HepG2 (cell line): ENCODE results near the gene PMEL. TPM values are rescaled to one million over a fixed set of nuclear protein-coding genes. Genes with fewer than 3 reads are reported as not detected.

Experiments
- GTF2F1 ChIP-seq: fragments of 150-350 bp; IDR thresholded peaks from 2 replicates; pipeline ENCODE4 v1.6.1; 2014; ENCODE audit warnings: low read length
- HCFC1 ChIP-seq: fragments of 150-350 bp; IDR thresholded peaks from 2 replicates; pipeline ENCODE4 v1.6.1; 2014; ENCODE audit warnings: low read depth, low read length
- ISX ChIP-seq: sonication (generic); formaldehyde crosslinking; conservative IDR thresholded peaks from 2 replicates; pipeline ENCODE4 v1.5.0; 2020; ENCODE audit warnings: missing genetic modification reagents
- NR2C2 ChIP-seq: sonication (generic); formaldehyde crosslinking; IDR thresholded peaks from 2 replicates; pipeline ENCODE4 v1.4.0; 2020; ENCODE audit warnings: missing genetic modification reagents, mild to moderate bottlenecking, moderate library complexity, borderline replicate concordance
- PAX8 ChIP-seq: sonication (generic); formaldehyde crosslinking; IDR thresholded peaks from 2 replicates; pipeline ENCODE4 v1.8.0; 2022; ENCODE audit warnings: mild to moderate bottlenecking, missing genetic modification reagents, borderline replicate concordance
- POLR2AphosphoS5 ChIP-seq: IDR thresholded peaks from 2 replicates; pipeline ENCODE4 v1.6.1; 2012; ENCODE audit warnings: low read depth, low read length
- RFXAP ChIP-seq: sonication (generic); formaldehyde crosslinking; IDR thresholded peaks from 2 replicates; pipeline ENCODE4 v1.4.0; 2020; ENCODE audit warnings: missing genetic modification reagents, borderline replicate concordance
- SOX6 ChIP-seq, 2 experiments: fragments of 450-650 bp in 1 of 2; sonication (generic) in 1 of 2; formaldehyde crosslinking in 1 of 2; IDR thresholded peaks; 2 replicates each; pipeline versions ENCODE4 v1.4.0 to v1.6.1; 2017 to 2020; ENCODE audit warnings: antibody characterized with exemption in 1 of 2, mild to moderate bottlenecking in 1 of 2, missing genetic modification reagents in 1 of 2
- ZFAT ChIP-seq: sonication (generic); formaldehyde crosslinking; conservative IDR thresholded peaks from 2 replicates; pipeline ENCODE4 v1.8.1; 2023; ENCODE audit warnings: missing genetic modification reagents, inconsistent platforms
- ZNF703 ChIP-seq: sonication (generic); formaldehyde crosslinking; IDR thresholded peaks from 2 replicates; pipeline ENCODE4 v1.5.1; 2020; ENCODE audit warnings: missing genetic modification reagents, mild to moderate bottlenecking, moderate library complexity, borderline replicate concordance
- ZNF749 ChIP-seq: sonication (generic); formaldehyde crosslinking; IDR thresholded peaks from 2 replicates; pipeline ENCODE4 v1.8.0; 2022; ENCODE audit warnings: mild to moderate bottlenecking, missing genetic modification reagents, moderate library complexity, borderline replicate concordance
- polyA plus RNA-seq, 8 experiments: library from polyadenylated mRNA; depleted of rRNA in 3 of 8; stranded (reverse) in 7 of 8; unstranded in 1 of 8; fragments of >200 nt; fragmentation: Illumina TruSeq in 4 of 8; extraction: Trizol in 4 of 8; gene quantifications; 2 replicates each; pipeline versions ENCODE4 v1.2.1 to v1.2.3, GENCODE V29; 2011 to 2016; ENCODE audit warnings: low read depth in 4 of 8, missing spikeins in 1 of 8, mixed read lengths in 1 of 8; ENCODE audit not compliant: insufficient read depth in 1 of 8
- total RNA-seq, 5 experiments: library from RNA; depleted of rRNA; stranded (reverse); fragments of >200 nt; fragmentation: Illumina TruSeq; extraction: Trizol; gene quantifications; 2 replicates each; pipeline ENCODE4 v1.2.3, GENCODE V29; 2016; ENCODE audit warnings: low read depth in 1 of 5
- TF ChIP-seq, protein P1 (sequence below): sonication (generic); formaldehyde crosslinking; IDR thresholded peaks from one replicate; pipeline ENCODE4 v1.5.1; 2020; ENCODE audit warnings: mild to moderate bottlenecking, missing genetic modification reagents; ENCODE audit errors: not compliant biosample characterization
- TF ChIP-seq, protein P2 (sequence below): IDR thresholded peaks from 2 replicates; pipeline ENCODE4 v1.6.1; 2016; ENCODE audit warnings: low read depth
- TF ChIP-seq, protein P3 (sequence below): sonication (generic); formaldehyde crosslinking; conservative IDR thresholded peaks from 2 replicates; pipeline ENCODE4 v1.4.0; 2020; ENCODE audit warnings: mild to moderate bottlenecking, missing genetic modification reagents, moderate library complexity

The PMEL gene
- total and polyA plus RNA-seq, 2 of the 13 experiments (the other 11 are each of a cell fraction or from before 2014, with no cell fraction given), result 0.49 to 3.3 TPM

DNA sequence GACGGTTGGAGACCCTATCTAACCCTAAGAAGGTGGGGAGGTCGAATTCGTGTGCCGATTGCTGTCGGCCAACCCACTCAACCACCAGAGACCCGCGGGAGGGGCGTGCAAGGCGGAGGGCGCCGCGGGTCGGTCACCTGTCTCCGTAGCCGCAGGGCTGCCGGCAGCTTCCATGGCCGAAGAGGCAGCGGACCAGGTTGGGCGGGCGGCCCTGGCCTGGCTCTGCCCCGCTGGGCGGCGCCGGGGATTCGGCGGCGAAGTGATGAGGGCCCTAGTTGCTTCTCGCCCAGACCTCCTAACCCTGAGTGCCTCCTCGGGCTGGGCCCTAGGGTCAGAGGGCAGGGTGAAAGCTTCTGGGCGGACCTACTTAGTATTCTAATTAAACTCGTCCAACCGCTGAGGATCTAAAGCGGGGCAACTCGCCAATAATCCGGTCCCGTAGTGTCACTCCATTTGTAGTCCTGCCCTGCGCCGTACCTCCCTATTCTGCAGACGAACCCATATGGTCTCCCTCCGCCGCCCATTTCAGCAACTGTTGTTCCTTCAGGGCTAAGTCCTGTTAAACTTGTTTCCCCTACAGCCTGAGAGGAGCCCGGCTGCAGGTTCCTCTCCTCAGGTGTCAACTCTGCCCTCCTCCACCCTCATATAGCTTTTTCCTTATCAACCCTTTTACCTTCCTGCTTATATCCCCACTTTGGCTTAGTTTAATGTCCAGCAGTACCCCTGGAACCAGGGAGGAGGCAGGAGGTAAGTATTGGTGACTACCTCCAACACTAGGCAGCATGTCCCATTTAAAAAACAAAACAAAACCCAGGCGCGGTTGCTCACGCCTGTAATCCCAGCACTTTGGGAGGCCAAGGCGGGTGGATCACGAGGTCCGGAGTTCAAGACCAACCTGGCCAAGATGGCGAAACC is 38.0 kb downstream of the PMEL start, which contains the start of gene PYM1 (continued):
- TF ChIP-seq, protein P1, sequence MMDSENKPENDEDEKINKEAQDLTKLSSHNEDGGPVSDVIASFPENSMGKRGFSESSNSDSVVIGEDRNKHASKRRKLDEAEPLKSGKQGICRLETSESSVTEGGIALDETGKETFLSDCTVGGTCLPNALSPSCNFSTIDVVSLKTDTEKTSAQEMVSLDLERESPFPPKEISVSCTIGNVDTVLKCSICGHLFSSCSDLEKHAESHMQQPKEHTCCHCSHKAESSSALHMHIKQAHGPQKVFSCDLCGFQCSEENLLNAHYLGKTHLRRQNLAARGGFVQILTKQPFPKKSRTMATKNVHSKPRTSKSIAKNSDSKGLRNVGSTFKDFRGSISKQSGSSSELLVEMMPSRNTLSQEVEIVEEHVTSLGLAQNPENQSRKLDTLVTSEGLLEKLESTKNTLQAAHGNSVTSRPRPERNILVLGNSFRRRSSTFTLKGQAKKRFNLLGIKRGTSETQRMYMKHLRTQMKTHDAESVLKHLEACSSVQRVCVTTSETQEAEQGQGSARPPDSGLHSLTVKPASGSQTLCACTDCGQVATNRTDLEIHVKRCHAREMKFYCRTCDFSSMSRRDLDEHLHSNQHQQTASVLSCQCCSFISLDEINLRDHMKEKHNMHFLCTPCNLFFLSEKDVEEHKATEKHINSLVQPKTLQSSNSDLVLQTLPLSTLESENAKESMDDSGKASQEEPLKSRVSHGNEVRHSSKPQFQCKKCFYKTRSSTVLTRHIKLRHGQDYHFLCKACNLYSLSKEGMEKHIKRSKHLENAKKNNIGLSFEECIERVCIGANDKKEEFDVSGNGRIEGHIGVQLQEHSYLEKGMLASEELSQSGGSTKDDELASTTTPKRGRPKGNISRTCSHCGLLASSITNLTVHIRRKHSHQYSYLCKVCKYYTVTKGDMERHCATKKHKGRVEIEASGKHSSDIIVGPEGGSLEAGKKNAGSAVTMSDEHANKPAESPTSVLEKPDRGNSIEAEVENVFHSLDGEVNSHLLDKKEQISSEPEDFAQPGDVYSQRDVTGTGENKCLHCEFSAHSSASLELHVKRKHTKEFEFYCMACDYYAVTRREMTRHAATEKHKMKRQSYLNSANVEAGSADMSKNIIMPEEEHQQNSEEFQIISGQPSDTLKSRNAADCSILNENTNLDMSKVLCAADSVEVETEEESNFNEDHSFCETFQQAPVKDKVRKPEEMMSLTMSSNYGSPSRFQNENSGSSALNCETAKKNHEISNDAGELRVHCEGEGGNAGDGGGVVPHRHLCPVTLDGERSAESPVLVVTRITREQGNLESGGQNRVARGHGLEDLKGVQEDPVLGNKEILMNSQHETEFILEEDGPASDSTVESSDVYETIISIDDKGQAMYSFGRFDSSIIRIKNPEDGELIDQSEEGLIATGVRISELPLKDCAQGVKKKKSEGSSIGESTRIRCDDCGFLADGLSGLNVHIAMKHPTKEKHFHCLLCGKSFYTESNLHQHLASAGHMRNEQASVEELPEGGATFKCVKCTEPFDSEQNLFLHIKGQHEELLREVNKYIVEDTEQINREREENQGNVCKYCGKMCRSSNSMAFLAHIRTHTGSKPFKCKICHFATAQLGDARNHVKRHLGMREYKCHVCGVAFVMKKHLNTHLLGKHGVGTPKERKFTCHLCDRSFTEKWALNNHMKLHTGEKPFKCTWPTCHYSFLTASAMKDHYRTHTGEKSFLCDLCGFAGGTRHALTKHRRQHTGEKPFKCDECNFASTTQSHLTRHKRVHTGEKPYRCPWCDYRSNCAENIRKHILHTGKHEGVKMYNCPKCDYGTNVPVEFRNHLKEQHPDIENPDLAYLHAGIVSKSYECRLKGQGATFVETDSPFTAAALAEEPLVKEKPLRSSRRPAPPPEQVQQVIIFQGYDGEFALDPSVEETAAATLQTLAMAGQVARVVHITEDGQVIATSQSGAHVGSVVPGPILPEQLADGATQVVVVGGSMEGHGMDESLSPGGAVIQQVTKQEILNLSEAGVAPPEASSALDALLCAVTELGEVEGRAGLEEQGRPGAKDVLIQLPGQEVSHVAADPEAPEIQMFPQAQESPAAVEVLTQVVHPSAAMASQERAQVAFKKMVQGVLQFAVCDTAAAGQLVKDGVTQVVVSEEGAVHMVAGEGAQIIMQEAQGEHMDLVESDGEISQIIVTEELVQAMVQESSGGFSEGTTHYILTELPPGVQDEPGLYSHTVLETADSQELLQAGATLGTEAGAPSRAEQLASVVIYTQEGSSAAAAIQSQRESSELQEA (CRISPR knock-in tag), result no peak
- TF ChIP-seq NR2C2 (CRISPR knock-in tag) (peak; percentile 89), RFXAP (CRISPR knock-in tag) (0 out of 2 replicates have a peak, but pooled peaks have one; percentile 14), POLR2AphosphoS5 (peak; percentile 74), ISX (CRISPR knock-in tag) (no peak), ZNF703 (CRISPR knock-in tag) (no peak), PAX8 (CRISPR knock-in tag) (no peak), SOX6 (IDR thresholded peaks at IDR 0.05) (no peak), SOX6 (CRISPR knock-in tag; IDR thresholded peaks at IDR 0.05) (0 out of 2 replicates have a peak, but pooled peaks have one; percentile 25), ZFAT (CRISPR knock-in tag) (no peak), GTF2F1 (no peak), HCFC1 (no peak), ZNF749 (CRISPR knock-in tag) (0 out of 2 replicates have a peak, but pooled peaks have one; percentile 39)
- TF ChIP-seq, protein P2, sequence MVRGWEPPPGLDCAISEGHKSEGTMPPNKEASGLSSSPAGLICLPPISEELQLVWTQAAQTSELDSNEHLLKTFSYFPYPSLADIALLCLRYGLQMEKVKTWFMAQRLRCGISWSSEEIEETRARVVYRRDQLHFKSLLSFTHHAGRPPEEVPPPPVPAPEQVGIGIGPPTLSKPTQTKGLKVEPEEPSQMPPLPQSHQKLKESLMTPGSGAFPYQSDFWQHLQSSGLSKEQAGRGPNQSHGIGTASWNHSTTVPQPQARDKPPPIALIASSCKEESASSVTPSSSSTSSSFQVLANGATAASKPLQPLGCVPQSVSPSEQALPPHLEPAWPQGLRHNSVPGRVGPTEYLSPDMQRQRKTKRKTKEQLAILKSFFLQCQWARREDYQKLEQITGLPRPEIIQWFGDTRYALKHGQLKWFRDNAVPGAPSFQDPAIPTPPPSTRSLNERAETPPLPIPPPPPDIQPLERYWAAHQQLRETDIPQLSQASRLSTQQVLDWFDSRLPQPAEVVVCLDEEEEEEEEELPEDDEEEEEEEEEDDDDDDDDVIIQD (CRISPR knock-in tag), result peak; percentile 42; the same call in 1 of the 2 replicates
- TF ChIP-seq, protein P3, sequence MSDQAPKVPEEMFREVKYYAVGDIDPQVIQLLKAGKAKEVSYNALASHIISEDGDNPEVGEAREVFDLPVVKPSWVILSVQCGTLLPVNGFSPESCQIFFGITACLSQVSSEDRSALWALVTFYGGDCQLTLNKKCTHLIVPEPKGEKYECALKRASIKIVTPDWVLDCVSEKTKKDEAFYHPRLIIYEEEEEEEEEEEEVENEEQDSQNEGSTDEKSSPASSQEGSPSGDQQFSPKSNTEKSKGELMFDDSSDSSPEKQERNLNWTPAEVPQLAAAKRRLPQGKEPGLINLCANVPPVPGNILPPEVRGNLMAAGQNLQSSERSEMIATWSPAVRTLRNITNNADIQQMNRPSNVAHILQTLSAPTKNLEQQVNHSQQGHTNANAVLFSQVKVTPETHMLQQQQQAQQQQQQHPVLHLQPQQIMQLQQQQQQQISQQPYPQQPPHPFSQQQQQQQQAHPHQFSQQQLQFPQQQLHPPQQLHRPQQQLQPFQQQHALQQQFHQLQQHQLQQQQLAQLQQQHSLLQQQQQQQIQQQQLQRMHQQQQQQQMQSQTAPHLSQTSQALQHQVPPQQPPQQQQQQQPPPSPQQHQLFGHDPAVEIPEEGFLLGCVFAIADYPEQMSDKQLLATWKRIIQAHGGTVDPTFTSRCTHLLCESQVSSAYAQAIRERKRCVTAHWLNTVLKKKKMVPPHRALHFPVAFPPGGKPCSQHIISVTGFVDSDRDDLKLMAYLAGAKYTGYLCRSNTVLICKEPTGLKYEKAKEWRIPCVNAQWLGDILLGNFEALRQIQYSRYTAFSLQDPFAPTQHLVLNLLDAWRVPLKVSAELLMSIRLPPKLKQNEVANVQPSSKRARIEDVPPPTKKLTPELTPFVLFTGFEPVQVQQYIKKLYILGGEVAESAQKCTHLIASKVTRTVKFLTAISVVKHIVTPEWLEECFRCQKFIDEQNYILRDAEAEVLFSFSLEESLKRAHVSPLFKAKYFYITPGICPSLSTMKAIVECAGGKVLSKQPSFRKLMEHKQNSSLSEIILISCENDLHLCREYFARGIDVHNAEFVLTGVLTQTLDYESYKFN, result peak; percentile 52
